GM13976 (cell line): ENCODE results near the gene NANOS3.

Source experiments
- DNase-seq: peaks from one replicate; pipeline ENCODE4 v3.0.0; 2012; ENCODE audit warnings: low spot score
- in situ Hi-C: fragments of 300-500 bp; cut with MboI; formaldehyde crosslinking; loops from one replicate; pipeline ENCODE4 v1.12.0; 2022; ENCODE audit warnings: low sequenced_read_pairs, mixed read lengths, inconsistent platforms; ENCODE audit not compliant: unreplicated experiment
- TF ChIP-seq, protein P1 (sequence below): IDR thresholded peaks from 2 replicates; pipeline ENCODE4 v1.5.1; 2012; ENCODE audit warnings: borderline replicate concordance, mild to moderate bottlenecking; ENCODE audit not compliant: insufficient read depth; ENCODE audit errors: extremely low read depth, missing control alignments, control extremely low read depth

NANOS3 gene

DNA sequence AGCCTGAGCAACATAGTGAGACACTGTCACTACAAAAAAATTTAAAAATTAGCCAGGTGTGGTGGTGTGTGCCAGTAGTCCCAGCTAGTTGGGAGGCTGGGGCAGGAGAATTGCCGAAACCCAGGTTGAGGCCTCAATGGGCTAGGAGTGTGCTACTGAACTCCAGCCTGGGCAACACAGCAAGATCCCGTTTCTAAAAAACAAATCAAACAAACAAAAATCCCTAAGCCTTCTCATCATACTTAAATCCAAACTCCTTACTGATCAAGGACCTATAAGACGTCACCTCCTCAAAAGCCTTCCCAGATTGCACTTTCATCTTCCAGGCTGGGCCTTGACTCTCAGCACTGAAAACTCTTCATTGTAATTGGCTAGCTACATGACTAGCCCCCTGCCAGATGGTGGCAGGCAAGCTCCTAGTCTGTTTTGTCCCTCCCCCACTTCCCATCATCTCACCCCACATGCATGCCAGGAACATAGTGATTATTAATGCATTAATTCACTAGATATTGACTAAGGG lies 17.5 kb upstream of the NANOS3 start:
- no peak for DNase-seq
- in situ Hi-C loops, result loop anchor here (25.0 kb wide), 1 partner anchor 597 kb away; no protein-coding TSS in a partner anchor
- TF ChIP-seq, protein P1, sequence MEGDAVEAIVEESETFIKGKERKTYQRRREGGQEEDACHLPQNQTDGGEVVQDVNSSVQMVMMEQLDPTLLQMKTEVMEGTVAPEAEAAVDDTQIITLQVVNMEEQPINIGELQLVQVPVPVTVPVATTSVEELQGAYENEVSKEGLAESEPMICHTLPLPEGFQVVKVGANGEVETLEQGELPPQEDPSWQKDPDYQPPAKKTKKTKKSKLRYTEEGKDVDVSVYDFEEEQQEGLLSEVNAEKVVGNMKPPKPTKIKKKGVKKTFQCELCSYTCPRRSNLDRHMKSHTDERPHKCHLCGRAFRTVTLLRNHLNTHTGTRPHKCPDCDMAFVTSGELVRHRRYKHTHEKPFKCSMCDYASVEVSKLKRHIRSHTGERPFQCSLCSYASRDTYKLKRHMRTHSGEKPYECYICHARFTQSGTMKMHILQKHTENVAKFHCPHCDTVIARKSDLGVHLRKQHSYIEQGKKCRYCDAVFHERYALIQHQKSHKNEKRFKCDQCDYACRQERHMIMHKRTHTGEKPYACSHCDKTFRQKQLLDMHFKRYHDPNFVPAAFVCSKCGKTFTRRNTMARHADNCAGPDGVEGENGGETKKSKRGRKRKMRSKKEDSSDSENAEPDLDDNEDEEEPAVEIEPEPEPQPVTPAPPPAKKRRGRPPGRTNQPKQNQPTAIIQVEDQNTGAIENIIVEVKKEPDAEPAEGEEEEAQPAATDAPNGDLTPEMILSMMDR, result no peak

DNA sequence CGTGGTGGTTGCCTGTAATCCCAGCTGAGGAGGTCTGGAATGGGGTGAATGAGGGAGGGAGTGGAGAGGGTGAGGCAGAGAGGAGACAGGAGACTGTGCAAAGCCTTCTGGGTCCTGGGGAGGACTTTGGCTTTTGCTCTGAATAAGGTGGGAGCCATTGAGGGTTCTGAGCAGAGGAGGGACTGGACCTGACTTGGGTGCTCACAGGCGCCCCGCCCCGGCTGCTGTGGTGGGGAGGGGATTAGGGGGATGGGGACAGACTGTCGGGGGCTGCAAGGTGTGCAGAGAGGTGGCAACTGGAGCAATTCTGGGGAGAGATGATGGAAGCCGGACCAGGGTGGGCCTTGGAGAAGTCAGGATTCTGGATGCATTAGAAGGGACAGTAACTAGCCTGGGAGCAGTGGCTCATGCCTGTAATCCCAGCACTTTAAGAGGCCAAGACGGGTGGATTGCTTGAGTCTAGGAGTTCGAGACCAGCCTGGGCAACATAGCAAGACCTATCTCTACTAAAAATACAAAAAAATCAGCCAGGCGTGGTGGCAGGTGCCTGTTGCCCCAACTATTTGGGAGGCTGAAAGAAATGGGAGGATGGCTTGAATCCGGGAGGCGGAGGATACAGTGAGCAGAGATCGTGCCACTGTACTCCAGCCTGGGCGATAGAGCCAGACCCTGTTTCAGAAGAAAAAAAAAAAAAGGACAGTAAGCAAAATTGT lies 16.1 kb upstream of the NANOS3 start:
- DNase-seq, result no peak
- TF ChIP-seq, protein P1, result no peak
- in situ Hi-C loops, result loop anchor here (5.0 to 25.0 kb wide), 2 partner anchors 79 to 599 kb away; no protein-coding TSS in a partner anchor

DNA sequence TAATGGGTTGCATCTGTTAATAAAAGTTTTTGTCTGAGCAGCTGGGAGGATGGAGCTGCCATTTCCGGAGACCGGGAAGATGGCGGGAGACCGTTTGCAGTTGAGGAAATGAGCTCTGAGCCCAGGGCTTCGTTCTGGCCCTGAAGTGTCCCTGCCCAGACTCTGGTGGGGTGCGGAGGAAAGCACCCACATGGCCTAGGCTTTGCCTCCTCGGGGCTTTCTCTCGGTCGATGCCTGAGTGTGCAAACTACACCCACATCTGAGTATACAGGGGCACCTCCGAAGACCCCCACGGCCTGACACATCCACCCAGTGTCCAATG lies 15.6 kb upstream of the NANOS3 start:
- TF ChIP-seq, protein P1, result no peak
- DNase-seq, result peak; percentile 71
- in situ Hi-C loops, result loop anchor here (5.0 to 25.0 kb wide), 2 partner anchors 79 to 599 kb away; no protein-coding TSS in a partner anchor

DNA sequence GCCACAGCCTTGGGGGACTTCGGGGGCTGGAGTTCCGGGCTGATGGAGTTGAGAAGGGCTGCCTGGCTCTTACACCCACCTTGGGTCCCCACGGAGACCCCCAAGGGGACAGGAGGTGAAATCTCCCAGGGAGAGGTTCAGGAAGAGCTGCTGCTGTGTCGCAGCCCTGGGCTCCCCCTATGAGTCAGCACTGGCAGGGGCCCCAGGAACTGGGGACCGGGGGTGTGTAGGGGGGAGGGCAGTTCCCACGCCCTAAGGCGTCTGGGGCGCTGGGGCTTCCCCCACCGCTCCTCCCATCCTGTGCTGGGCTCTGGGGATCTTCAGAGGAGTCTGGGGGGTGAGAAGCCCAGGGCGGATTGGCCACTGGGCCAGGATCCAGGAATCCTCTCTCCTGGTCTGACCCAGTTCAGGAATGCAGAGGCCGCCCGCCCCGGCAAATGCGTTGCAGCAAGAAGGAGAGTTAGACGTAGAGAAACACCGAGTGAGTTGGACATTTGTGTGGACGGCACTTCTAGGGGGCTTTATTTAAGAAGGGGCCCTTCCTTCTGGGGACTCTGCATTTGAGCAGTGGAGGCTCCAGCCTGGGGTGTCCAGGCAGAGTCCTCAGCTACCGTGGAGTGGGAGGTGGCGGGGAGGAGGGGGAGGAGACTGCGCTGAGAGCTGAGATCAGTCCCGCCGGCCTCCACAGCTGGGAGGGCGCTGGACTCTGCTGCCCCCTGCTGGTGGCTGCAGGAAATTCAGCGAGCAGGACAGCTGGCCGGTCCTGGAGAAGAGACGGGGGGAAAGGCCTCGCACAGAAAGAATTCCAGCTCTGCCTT lies 15.0 kb upstream of the NANOS3 start:
- TF ChIP-seq, protein P1, result peak; percentile 96
- in situ Hi-C loops, result loop anchor here (5.0 to 25.0 kb wide), 2 partner anchors 80 to 600 kb away; no protein-coding TSS in a partner anchor
- peak; percentile 94 for DNase-seq

DNA sequence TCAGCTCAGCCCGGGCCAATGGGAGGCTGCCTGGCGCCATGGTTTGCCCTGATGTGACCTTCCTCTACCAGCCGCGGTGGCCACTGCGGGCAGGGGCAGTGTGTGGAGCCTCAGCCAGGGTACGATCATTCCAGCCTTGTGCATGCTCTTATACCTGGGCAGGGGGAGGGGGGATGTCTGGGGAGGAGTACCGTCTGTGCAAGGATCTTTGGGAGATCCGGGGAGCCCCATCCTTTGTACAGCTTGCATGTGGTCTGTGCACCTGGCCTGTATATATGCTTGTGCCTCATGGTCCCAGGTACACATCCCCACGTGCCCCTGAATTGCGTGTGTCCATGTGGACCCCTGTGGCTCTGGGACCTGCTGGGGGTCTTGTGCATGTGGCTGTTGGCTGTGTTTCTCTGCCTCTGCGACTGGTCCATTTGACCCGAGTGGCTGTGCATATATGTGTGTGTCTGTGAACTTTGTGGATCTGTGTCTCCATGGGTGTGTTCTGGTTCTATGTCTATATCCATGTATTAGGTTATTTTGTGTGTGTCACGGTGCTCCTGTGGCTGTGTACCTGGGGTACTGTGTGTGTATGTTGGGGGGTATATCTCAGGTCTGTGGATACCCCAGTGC lies 12.8 kb upstream of the NANOS3 start:
- TF ChIP-seq, protein P1, result no peak
- in situ Hi-C loops, result loop anchor here (5.0 to 25.0 kb wide), 2 partner anchors 82 to 602 kb away; no protein-coding TSS in a partner anchor
- DNase-seq, result no peak
